Sigmoid colon (tissue), 4 donors: Measurements from ENCODE around the gene NADSYN1.

Experiments used
- CTCF ChIP-seq, 4 experiments: fragments of 450-650 bp in 3 of 4; fragments of 200-600 bp in 1 of 4; IDR thresholded peaks; one replicate each; pipeline ENCODE4 v1.5.1; 2016 to 2019; ENCODE audit warnings: antibody characterized with exemption in 4 of 4, mild to moderate bottlenecking in 3 of 4, moderate library complexity in 2 of 4
- EP300 ChIP-seq, 4 donors: sonication (generic); formaldehyde crosslinking; IDR thresholded peaks; one replicate each; pipeline ENCODE4 v1.6.1; 2017; ENCODE audit warnings: antibody characterized with exemption in 4 of 4
- POLR2A ChIP-seq, 2 donors: fragments of 450-650 bp; IDR thresholded peaks; one replicate each; pipeline ENCODE4 v1.6.1; 2016; ENCODE audit warnings: antibody characterized with exemption in 2 of 2, mild to moderate bottlenecking in 2 of 2, moderate library complexity in 2 of 2
- POLR2AphosphoS5 ChIP-seq, 4 donors: sonication (generic); formaldehyde crosslinking; IDR thresholded peaks; one replicate each; pipeline ENCODE4 v1.6.1; 2017; ENCODE audit warnings: antibody characterized with exemption in 4 of 4

- TF ChIP-seq CTCF (IDR thresholded peaks at IDR 0.05): no peak
- TF ChIP-seq EP300 (IDR thresholded peaks at IDR 0.05): no peak
- TF ChIP-seq POLR2AphosphoS5 (IDR thresholded peaks at IDR 0.05): no peak
- no peak for TF ChIP-seq POLR2A (IDR thresholded peaks at IDR 0.05)
Measured at GRCh38 chr11:71532036-71532610, 79.1 kb downstream of the NADSYN1 start.
